DOHH2 (cell line): ENCODE results near the gene HSBP1.

Experiments used
- H3F3A ChIP-seq: fragments of 200-600 bp; sonication (generic), shearing (Covaris generic); 2 replicates; pipeline ENCODE4 v1.6.0; 2016; ENCODE audit warnings: antibody characterized with exemption, mild to moderate bottlenecking; ENCODE audit not compliant: control insufficient read depth, insufficient read depth
- H3K27ac ChIP-seq: fragments of 200-600 bp; sonication (generic); 2 replicates; pipeline ENCODE4 v1.5.1; 2014; ENCODE audit warnings: low read depth, mild to moderate bottlenecking, low read length, moderate library complexity
- H3K27me3 ChIP-seq: fragments of 200-600 bp; sonication (generic); 2 replicates; pipeline ENCODE4 v1.6.1; 2014; ENCODE audit warnings: mild to moderate bottlenecking, low read length, mixed read lengths; ENCODE audit not compliant: control insufficient read depth
- H3K36me3 ChIP-seq: fragments of 200-600 bp; sonication (generic); 2 replicates; pipeline ENCODE4 v1.6.1; 2014; ENCODE audit warnings: mild to moderate bottlenecking, low read length, moderate library complexity, mixed read lengths; ENCODE audit not compliant: control insufficient read depth
- H3K4me1 ChIP-seq: fragments of 200-600 bp; sonication (generic); 2 replicates; pipeline ENCODE4 v1.6.1; 2014; ENCODE audit warnings: mild to moderate bottlenecking, low read length, mixed read lengths; ENCODE audit not compliant: control insufficient read depth
- H3K4me2 ChIP-seq: fragments of 200-600 bp; sonication (generic); 2 replicates; pipeline ENCODE4 v1.6.0; 2014; ENCODE audit warnings: mild to moderate bottlenecking, low read length, moderate library complexity
- H3K4me3 ChIP-seq: fragments of 200-600 bp; sonication (generic); 2 replicates; pipeline ENCODE4 v1.5.1; 2014; ENCODE audit warnings: mild to moderate bottlenecking, low read length, mixed read lengths
- H3K79me2 ChIP-seq: fragments of 200-600 bp; sonication (generic); 2 replicates; pipeline ENCODE4 v1.6.1; 2014; ENCODE audit warnings: mild to moderate bottlenecking, low read length, mixed read lengths; ENCODE audit not compliant: control insufficient read depth
- H3K9me2 ChIP-seq: fragments of 200-600 bp; sonication (generic); replicated peaks from 2 replicates; pipeline ENCODE4 v1.6.1; 2014; ENCODE audit warnings: mild to moderate bottlenecking, low read length, mixed read lengths; ENCODE audit not compliant: control insufficient read depth
- H3K9me3 ChIP-seq: fragments of 200-600 bp; sonication (generic); 2 replicates; pipeline ENCODE4 v1.6.1; 2014; ENCODE audit warnings: antibody characterized with exemption, low read length, mixed read lengths; ENCODE audit not compliant: control insufficient read depth, insufficient read depth
- H4K20me1 ChIP-seq: fragments of 200-600 bp; sonication (generic); 2 replicates; pipeline ENCODE4 v1.6.0; 2014; ENCODE audit warnings: low read depth, mild to moderate bottlenecking, antibody characterized with exemption, low read length, moderate library complexity; ENCODE audit not compliant: control insufficient read depth, insufficient read depth
- CTCF ChIP-seq: fragments of 200-600 bp; sonication (generic); IDR thresholded peaks from one replicate; pipeline ENCODE4 v1.5.1; 2014; ENCODE audit warnings: antibody characterized with exemption, mild to moderate bottlenecking, low read depth, low read length; ENCODE audit not compliant: poor library complexity, severe bottlenecking
- EZH2phosphoT487 ChIP-seq: fragments of 200-600 bp; sonication (generic); IDR thresholded peaks from 2 replicates; pipeline ENCODE4 v1.6.1; 2017; ENCODE audit warnings: borderline replicate concordance, mild to moderate bottlenecking, antibody characterized with exemption, low read length, moderate library complexity, mixed read lengths

HSBP1 gene

GRCh38 chr16:83807710-83808572 lies at the start of gene HSBP1:
Gene HSBP1, plus strand, starts transcription at chr16:83807978. Its CDS starts 99 bp downstream, at chr16:83808077.
- peak within 1 kb of the TSS; percentile 96 for H3K4me3 ChIP-seq
- TF ChIP-seq CTCF (no peak), EZH2phosphoT487 (no peak)
- peaks cover 47% of the 10 kb centered on the region for H3K36me3 ChIP-seq
- H3K9me2 ChIP-seq = no peaks in the 10 kb centered on the region
- H3K79me2 ChIP-seq = peaks cover 33% of the 10 kb centered on the region
- peaks cover 4% of the 10 kb centered on the region; the same call in 1 of the 2 replicates for H3K9me3 ChIP-seq
- peaks cover 27% of the 10 kb centered on the region for H3K4me1 ChIP-seq
- H4K20me1 ChIP-seq = peaks cover 9% of the 10 kb centered on the region; the same call in 1 of the 2 replicates
- H3F3A ChIP-seq = no peaks in the 10 kb centered on the region
- H3K4me2 ChIP-seq = peak within 1 kb of the TSS; percentile 90
- peak within 1 kb of the TSS; percentile 20; the same call in 1 of the 2 replicates for H3K27ac ChIP-seq
- no peaks in the 10 kb centered on the region for H3K27me3 ChIP-seq

DNA sequence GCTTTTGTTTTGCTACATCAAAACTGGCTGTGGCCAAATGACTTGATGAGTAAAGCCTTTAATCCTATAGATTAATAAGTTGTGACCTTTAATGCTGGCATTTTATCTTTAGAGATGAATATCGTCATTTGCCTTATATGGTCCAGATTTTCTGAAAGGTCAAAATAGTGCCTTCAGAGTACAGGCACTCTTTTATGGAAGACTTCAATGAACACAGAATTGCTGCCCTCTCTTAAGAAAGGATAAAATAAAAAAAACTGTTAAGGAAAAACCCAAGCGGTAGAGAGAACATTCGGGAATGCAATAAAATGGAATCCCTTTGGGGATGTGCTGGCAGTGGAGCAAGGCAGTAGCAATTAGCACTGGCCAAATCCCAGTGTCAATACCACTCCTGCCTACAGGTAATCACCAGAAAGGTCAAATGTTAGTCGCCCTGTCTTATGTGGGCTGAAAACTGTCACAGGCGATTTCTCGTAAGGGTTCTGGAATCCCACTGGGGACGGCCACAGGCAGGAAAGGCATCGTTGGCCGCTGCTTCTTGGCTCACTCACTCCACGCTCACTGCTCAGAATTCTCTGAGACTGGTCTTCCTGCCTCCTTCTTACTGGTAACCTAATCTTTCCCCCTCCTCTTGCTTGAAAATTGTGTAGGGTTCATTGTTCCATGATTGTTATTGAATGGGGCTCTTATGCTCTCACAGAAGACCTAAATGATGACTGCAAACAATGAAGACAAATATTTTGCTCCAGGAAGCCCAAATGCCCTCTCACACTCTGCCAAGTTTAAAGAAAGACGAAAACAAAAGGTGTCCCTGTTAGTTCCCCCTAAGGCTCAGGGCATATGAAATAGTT lies 45.4 kb upstream of the HSBP1 start:
- Histone ChIP-seq H3K36me3 (no peaks in the 10 kb centered on the region), H3K79me2 (no peaks in the 10 kb centered on the region), H3K27ac (no peak overlapping the region), H3K27me3 (no peaks in the 10 kb centered on the region), H3K9me2 (no peaks in the 10 kb centered on the region), H3K4me3 (no peak overlapping the region), H3K4me1 (no peaks in the 10 kb centered on the region), H3K9me3 (no peaks in the 10 kb centered on the region), H4K20me1 (no peaks in the 10 kb centered on the region), H3F3A (no peaks in the 10 kb centered on the region), H3K4me2 (no peak overlapping the region)
- TF ChIP-seq EZH2phosphoT487 (no peak), CTCF (no peak)

DNA sequence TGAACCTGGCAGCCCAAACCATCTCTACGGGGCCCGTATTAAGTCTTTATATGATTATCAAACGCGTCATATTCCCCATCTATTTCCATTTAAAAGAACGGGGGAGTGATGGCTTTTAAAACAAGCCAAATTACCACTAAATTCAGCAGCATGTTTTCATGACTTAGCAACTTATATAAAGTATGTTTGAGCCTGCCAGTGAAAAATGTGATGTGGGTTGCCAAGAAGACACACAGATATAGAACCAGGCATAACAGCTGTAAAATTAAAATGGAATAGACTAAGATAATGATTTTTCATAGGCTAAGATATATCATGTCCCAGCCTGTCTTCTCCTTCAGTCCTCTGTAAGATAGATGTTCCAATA lies 44.8 kb upstream of the HSBP1 start:
- no peaks in the 10 kb centered on the region for H3K4me1 ChIP-seq
- no peaks in the 10 kb centered on the region for H4K20me1 ChIP-seq
- no peaks in the 10 kb centered on the region for H3F3A ChIP-seq
- H3K4me3 ChIP-seq = no peak overlapping the region
- H3K9me3 ChIP-seq = no peaks in the 10 kb centered on the region
- H3K4me2 ChIP-seq = no peak overlapping the region
- TF ChIP-seq EZH2phosphoT487 (no peak), CTCF (no peak)
- no peaks in the 10 kb centered on the region for H3K9me2 ChIP-seq
- no peak overlapping the region for H3K27ac ChIP-seq
- H3K36me3 ChIP-seq = no peaks in the 10 kb centered on the region
- H3K79me2 ChIP-seq = no peaks in the 10 kb centered on the region
- no peaks in the 10 kb centered on the region for H3K27me3 ChIP-seq
